GM23248 (cell line): ENCODE measurements around the gene STK4.

ENCODE experiments used
- EZH2 ChIP-seq: fragments of 200-600 bp; sonication (generic); IDR thresholded peaks from 2 replicates; pipeline ENCODE4 v1.6.1; 2018; ENCODE audit warnings: antibody characterized with exemption, mild to moderate bottlenecking; ENCODE audit not compliant: insufficient read depth, poor library complexity, severe bottlenecking
- EZH2phosphoT487 ChIP-seq: fragments of 200-600 bp; sonication (generic); IDR thresholded peaks from 2 replicates; pipeline ENCODE4 v1.6.1; 2018; ENCODE audit warnings: antibody characterized with exemption, moderate library complexity, mild to moderate bottlenecking, low read depth; ENCODE audit not compliant: insufficient read depth

GRCh38 chr20:45112754-45113153 is 146.4 kb downstream of the STK4 start:
- no peak for TF ChIP-seq EZH2
- no peak for TF ChIP-seq EZH2phosphoT487
